Keratinocyte (primary cell): ENCODE measurements around the gene MGAT5B. TPM values are rescaled to one million over a fixed set of nuclear protein-coding genes. Genes with fewer than 3 reads are reported as not detected.

Experiments
- DNase-seq: peaks from one replicate; pipeline ENCODE4 v3.0.0-alpha.2; 2011; ENCODE audit warnings: low read depth, missing footprints, low spot score
- FAIRE-seq: peaks from 2 replicates; lab custom pipeline; 2011; peaks lifted over from hg19 to GRCh38; lab: Jason Lieb, UNC
- H2AFZ ChIP-seq: 2 replicates; pipeline ENCODE4 v1.6.0; 2012; ENCODE audit warnings: low read length, control low read depth, inconsistent platforms; ENCODE audit not compliant: control insufficient read depth
- H3K27ac ChIP-seq: 2 replicates; pipeline ENCODE4 v1.5.1; 2011; ENCODE audit warnings: low read length; ENCODE audit not compliant: control insufficient read depth, insufficient read depth
- H3K27me3 ChIP-seq: 3 replicates; pipeline ENCODE4 v1.6.0; 2011; ENCODE audit warnings: low read length; ENCODE audit not compliant: control insufficient read depth, insufficient read depth; ENCODE audit errors: extremely low read depth
- H3K36me3 ChIP-seq, 2 experiments: 2 replicates in 1 of 2; 3 replicates in 1 of 2; pipeline ENCODE4 v1.5.1; 2011; ENCODE audit warnings: low read length in 2 of 2, mild to moderate bottlenecking in 1 of 2; ENCODE audit not compliant: control insufficient read depth in 2 of 2, insufficient read depth in 2 of 2; ENCODE audit errors: extremely low read depth in 1 of 2
- H3K4me1 ChIP-seq: 3 replicates; pipeline ENCODE4 v1.5.1; 2011; ENCODE audit warnings: low read length; ENCODE audit not compliant: control insufficient read depth, insufficient read depth; ENCODE audit errors: extremely low read depth
- H3K4me2 ChIP-seq: 3 replicates; pipeline ENCODE4 v1.6.0; 2011; ENCODE audit warnings: low read depth, low read length; ENCODE audit not compliant: control insufficient read depth, insufficient read depth; ENCODE audit errors: extremely low read depth
- H3K4me3 ChIP-seq, 3 experiments: fragments of 200-600 bp in 1 of 3; sonication (generic) in 1 of 3; 2 replicates in 2 of 3; 3 replicates in 1 of 3; pipeline ENCODE4 v1.5.1; 2011 to 2016; ENCODE audit warnings: low read length in 3 of 3, mild to moderate bottlenecking in 3 of 3, control low read depth in 2 of 3, inconsistent platforms in 1 of 3, low read depth in 1 of 3, mixed read lengths in 1 of 3, mixed run types in 1 of 3, moderate library complexity in 1 of 3; ENCODE audit not compliant: control insufficient read depth in 2 of 3, insufficient read depth in 2 of 3; ENCODE audit errors: extremely low read depth in 1 of 3
- H3K79me2 ChIP-seq: 2 replicates; pipeline ENCODE4 v1.6.0; 2012; ENCODE audit warnings: low read length; ENCODE audit not compliant: control insufficient read depth, insufficient read depth
- H3K9ac ChIP-seq: 3 replicates; pipeline ENCODE4 v1.6.0; 2011; ENCODE audit warnings: low read length; ENCODE audit not compliant: control insufficient read depth, insufficient read depth; ENCODE audit errors: extremely low read depth
- H3K9me1 ChIP-seq: 3 replicates; pipeline ENCODE4 v1.6.0; 2011; ENCODE audit warnings: low read length; ENCODE audit not compliant: control insufficient read depth, insufficient read depth; ENCODE audit errors: extremely low read depth
- H3K9me3 ChIP-seq: 2 replicates; pipeline ENCODE4 v1.5.1; 2012; ENCODE audit warnings: low read depth, low read length; ENCODE audit not compliant: control insufficient read depth
- H4K20me1 ChIP-seq: 3 replicates; pipeline ENCODE4 v1.6.0; 2011; ENCODE audit warnings: low read length; ENCODE audit not compliant: control insufficient read depth, insufficient read depth; ENCODE audit errors: extremely low read depth
- CTCF ChIP-seq, 3 experiments: IDR thresholded peaks in 1 of 3; conservative IDR thresholded peaks in 1 of 3; optimal IDR thresholded peaks in 1 of 3; 2 replicates in 2 of 3; 3 replicates in 1 of 3; pipeline versions ENCODE3 to v1.5.1; 2011; ENCODE audit warnings: low read length in 3 of 3, mild to moderate bottlenecking in 3 of 3, moderate library complexity in 2 of 3, control low read depth in 1 of 3, inconsistent platforms in 1 of 3; ENCODE audit not compliant: insufficient read depth in 2 of 3; ENCODE audit errors: extremely low read depth in 1 of 3
- EZH2 ChIP-seq: IDR thresholded peaks from one replicate; pipeline ENCODE4 v1.6.1; 2012; ENCODE audit warnings: inconsistent platforms, mild to moderate bottlenecking, low read length, moderate library complexity
- dilution Hi-C: fragments of 300-500 bp; cut with MboI; formaldehyde crosslinking; loops from one replicate; pipeline ENCODE4 v1.7.0; 2020; ENCODE audit warnings: low sequenced_read_pairs; ENCODE audit not compliant: extremely low pct_ligation_motif_present
- polyA plus RNA-seq, 5 experiments: library from polyadenylated mRNA; depleted of rRNA in 3 of 5; stranded (reverse) in 3 of 5; stranded (forward) in 1 of 5; unstranded in 1 of 5; fragments of >200 nt; gene quantifications; 1 replicate in 1 of 5; 2 replicates in 3 of 5; 3 replicates in 1 of 5; pipeline versions ENCODE4 v1.2.1 to v1.2.3, GENCODE V29; 2011 to 2012; ENCODE audit warnings: missing spikeins in 2 of 5, low read depth in 1 of 5, low replicate concordance in 1 of 5

MGAT5B gene
- polyA plus RNA-seq, 1 donor (not counting 4 experiments of a cell fraction or from before 2014, with no cell fraction given), result 0.29 TPM

GRCh38 chr17:76834870-76835269 is 33.3 kb upstream of the MGAT5B start:
- no peak for DNase-seq
- H3K9me3 ChIP-seq, result no peaks in the 10 kb centered on the region
- dilution Hi-C loops, result no loop called here

DNA sequence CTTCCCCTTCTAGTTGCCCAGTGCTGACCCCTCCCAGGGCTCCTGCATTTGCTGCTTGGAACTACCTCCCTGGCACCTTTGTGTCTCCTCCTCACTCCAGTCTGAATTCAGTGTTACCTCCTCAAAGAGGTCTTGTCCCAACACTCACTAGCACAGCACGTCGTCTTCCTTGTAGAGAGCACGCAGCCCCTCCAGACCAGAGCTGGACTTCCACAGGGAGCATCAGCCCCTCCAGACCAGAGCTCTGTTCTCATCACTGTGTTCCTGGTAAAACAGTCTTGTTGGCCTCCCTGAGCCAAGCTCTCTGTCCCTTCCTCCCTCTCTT is 27.8 kb upstream of the MGAT5B start:
- Histone ChIP-seq H3K4me1 (no peaks in the 10 kb centered on the region), H3K36me3 (no peaks in the 10 kb centered on the region), H3K9me1 (no peaks in the 10 kb centered on the region), H3K4me3 (no peak overlapping the region), H3K27ac (no peak overlapping the region), H3K4me2 (no peak overlapping the region), H3K79me2 (no peaks in the 10 kb centered on the region), H3K9ac (no peak overlapping the region), H4K20me1 (no peaks in the 10 kb centered on the region), H3K27me3 (peaks cover 46% of the 10 kb centered on the region), H2AFZ (no peak overlapping the region), H3K9me3 (no peaks in the 10 kb centered on the region)
- dilution Hi-C loops, result no loop called here
- TF ChIP-seq EZH2, result no peak
- TF ChIP-seq CTCF (optimal IDR thresholded peaks at IDR 0.05 in 1 of 3, IDR thresholded peaks at IDR 0.05 in 1 of 3, conservative IDR thresholded peaks at IDR 0.05 in 1 of 3; ENCODE audit: extremely low read depth in 1 of 3, insufficient read depth in 2 of 3, low read length in 3 of 3), result no peak
- DNase-seq (no peak), FAIRE-seq (no peak)

More at GRCh38 chr17:76834870-76835269, 33.3 kb upstream of the MGAT5B start:
- Histone ChIP-seq H3K27me3 (peaks cover 2% of the 10 kb centered on the region), H3K4me1 (no peaks in the 10 kb centered on the region), H3K4me2 (no peak overlapping the region), H3K36me3 (no peaks in the 10 kb centered on the region), H2AFZ (no peak overlapping the region), H3K9ac (no peak overlapping the region), H3K4me3 (no peak overlapping the region), H3K27ac (no peak overlapping the region), H3K79me2 (no peaks in the 10 kb centered on the region), H3K9me1 (no peaks in the 10 kb centered on the region), H4K20me1 (no peaks in the 10 kb centered on the region)
- no peak for FAIRE-seq
- TF ChIP-seq CTCF (optimal IDR thresholded peaks at IDR 0.05 in 1 of 3, IDR thresholded peaks at IDR 0.05 in 1 of 3, conservative IDR thresholded peaks at IDR 0.05 in 1 of 3; ENCODE audit: extremely low read depth in 1 of 3, insufficient read depth in 2 of 3, low read length in 3 of 3) (no peak), EZH2 (no peak)
